Measurements from ENCODE around the gene CADPS2.

Gene CADPS2

GRCh38 chr7:122302761-122303530, 583.3 kb downstream of the CADPS2 start:
- TF ChIP-seq REST (IDR thresholded peaks at IDR 0.05; ENCODE audit: insufficient read depth in 1 of 2, low read depth in 2 of 2, low read length in 2 of 2): no peak
- TF ChIP-seq FOXP2 (optimal IDR thresholded peaks at IDR 0.05; ENCODE audit: borderline replicate concordance, extremely low read depth, extremely low read length, insufficient read depth): no peak

- no peak for TF ChIP-seq TAF1 (IDR thresholded peaks at IDR 0.05; ENCODE audit: borderline replicate concordance, insufficient read depth, low read length)
- no peak for TF ChIP-seq SIN3A (IDR thresholded peaks at IDR 0.05; ENCODE audit: borderline replicate concordance, insufficient read depth, low read length)
- no peak for TF ChIP-seq POLR2AphosphoS5 (IDR thresholded peaks at IDR 0.05; ENCODE audit: low read depth, low read length)
- no peak for TF ChIP-seq FOXP2 (optimal IDR thresholded peaks at IDR 0.05; ENCODE audit: borderline replicate concordance, extremely low read depth, extremely low read length, insufficient read depth)
- TF ChIP-seq REST (IDR thresholded peaks at IDR 0.05; ENCODE audit: insufficient read depth in 1 of 2, low read depth in 2 of 2, low read length in 2 of 2): no peak
These were observed 584.2 kb downstream of the CADPS2 start for GRCh38 chr7:122301858-122302760.

- no peak for TF ChIP-seq TAF1 (IDR thresholded peaks at IDR 0.05; ENCODE audit: borderline replicate concordance, insufficient read depth, low read length)
- no peak for TF ChIP-seq FOXP2 (optimal IDR thresholded peaks at IDR 0.05; ENCODE audit: borderline replicate concordance, extremely low read depth, extremely low read length, insufficient read depth)
- no peak for TF ChIP-seq POLR2AphosphoS5 (IDR thresholded peaks at IDR 0.05; ENCODE audit: low read depth, low read length)
- no peak for TF ChIP-seq REST (IDR thresholded peaks at IDR 0.05; ENCODE audit: insufficient read depth in 1 of 2, low read depth in 2 of 2, low read length in 2 of 2)
- no peak for TF ChIP-seq SIN3A (IDR thresholded peaks at IDR 0.05; ENCODE audit: borderline replicate concordance, insufficient read depth, low read length)
These were observed 585.1 kb downstream of the CADPS2 start for GRCh38 chr7:122300956-122301833.

- TF ChIP-seq POLR2AphosphoS5 (IDR thresholded peaks at IDR 0.05; ENCODE audit: low read depth, low read length) (no peak), REST (IDR thresholded peaks at IDR 0.05; ENCODE audit: insufficient read depth in 1 of 2, low read depth in 2 of 2, low read length in 2 of 2) (no peak), FOXP2 (optimal IDR thresholded peaks at IDR 0.05; ENCODE audit: borderline replicate concordance, extremely low read depth, extremely low read length, insufficient read depth) (no peak), TAF1 (IDR thresholded peaks at IDR 0.05; ENCODE audit: borderline replicate concordance, insufficient read depth, low read length) (no peak), SIN3A (IDR thresholded peaks at IDR 0.05; ENCODE audit: borderline replicate concordance, insufficient read depth, low read length) (no peak)
These were observed 585.9 kb downstream of the CADPS2 start for GRCh38 chr7:122300211-122300932.

Measured in PFSK-1 (cell line).